ENCODE measurements around the gene GARRE1. TPM values are rescaled to one million over a fixed set of nuclear protein-coding genes. Genes with fewer than 3 reads are reported as not detected.
A peak's percentile ranks its signal among the peaks of the same experiment; 100 is the strongest.

The GARRE1 gene
- total and polyA plus RNA-seq, 2 of the 8 experiments (the other 6 are each of a cell fraction or from before 2014, with no cell fraction given) = 16.4 to 23.1 TPM

- Histone ChIP-seq H4K8ac (ENCODE audit: extremely low read depth, insufficient read depth, low read length) (no peak overlapping the region; the same call in 1 of the 2 replicates), H3K27me3 (replicated peaks in 1 of 4; ENCODE audit: control insufficient read depth in 3 of 4, extremely low read depth in 1 of 4, insufficient read depth in 3 of 4, low read length in 3 of 4) (no peaks in the 10 kb centered on the region), H3K79me1 (ENCODE audit: low read depth, low read length) (peaks cover 4% of the 10 kb centered on the region), H4K20me1 (replicated peaks in 1 of 2; ENCODE audit: control insufficient read depth in 1 of 2, insufficient read depth in 2 of 2, low read length in 2 of 2) (peaks cover 0 to 10% of the 10 kb centered on the region in 2 experiments), H3K9me3 (ENCODE audit: insufficient read depth in 2 of 2, low read depth in 1 of 2, low read length in 1 of 2) (no peaks in the 10 kb centered on the region), H3K23me2 (ENCODE audit: low read depth, low read length) (no peaks in the 10 kb centered on the region), H3K4me2 (ENCODE audit: insufficient read depth in 1 of 2, low read depth in 2 of 2, low read length in 2 of 2) (no peak overlapping the region), H3K9ac (replicated peaks in 1 of 4; ENCODE audit: extremely low read depth in 1 of 4, low read depth in 3 of 4, low read length in 3 of 4) (no peak overlapping the region), H3K23ac (ENCODE audit: insufficient read length) (no peak overlapping the region), H2BK5ac (ENCODE audit: low read depth, low read length) (no peak overlapping the region), H2BK12ac (ENCODE audit: low read depth, low read length) (no peak overlapping the region), H3K36me3 (ENCODE audit: control insufficient read depth in 2 of 4, insufficient read depth in 4 of 4, low read length in 3 of 4) (no peaks in the 10 kb centered on the region), H3K18ac (ENCODE audit: extremely low read depth, low read length) (no peak overlapping the region), H2AFZ (ENCODE audit: low read length) (no peak overlapping the region), H2BK20ac (ENCODE audit: low read length) (no peak overlapping the region), H3K56ac (replicated peaks; ENCODE audit: insufficient read length, low read depth, low read length) (no peak overlapping the region), H3K27ac (ENCODE audit: low read depth, low read length) (no peak overlapping the region), H2BK15ac (ENCODE audit: low read length) (0 out of 2 replicates have a peak overlapping the region, but pooled peaks have one; percentile 46), H4K91ac (replicated peaks; ENCODE audit: insufficient read length, low read length) (no peak overlapping the region), H3K4ac (replicated peaks; ENCODE audit: insufficient read length, low read depth, low read length) (no peak overlapping the region), H3K4me1 (replicated peaks in 1 of 4; ENCODE audit: control insufficient read depth in 3 of 4, insufficient read depth in 4 of 4, low read length in 3 of 4) (peaks cover 6 to 19% (median 11%) of the 10 kb centered on the region in 4 experiments), H2BK120ac (replicated peaks; ENCODE audit: low read depth, low read length) (no peak overlapping the region), H4K5ac (ENCODE audit: insufficient read length, low read depth, low read length) (no peak overlapping the region), H3K4me3 (ENCODE audit: extremely low read depth in 1 of 4, insufficient read depth in 2 of 4, low read depth in 3 of 4, low read length in 4 of 4) (no peak overlapping the region), H3K14ac (ENCODE audit: insufficient read length) (no peak overlapping the region), H3K79me2 (ENCODE audit: control insufficient read depth in 1 of 2, insufficient read depth in 2 of 2, low read length in 2 of 2) (peaks cover 3 to 41% of the 10 kb centered on the region in 2 experiments; a peak in 2 of 4 replicates), H2AK5ac (ENCODE audit: low read depth, low read length) (0 out of 2 replicates have a peak overlapping the region, but pooled peaks have one; percentile 58)
- ChIA-PET POLR2A (ENCODE audit: partially characterized antibody) (no interaction called here), CTCF (ENCODE audit: partially characterized antibody) (no interaction called here)
- TF ChIP-seq SIN3A (conservative IDR thresholded peaks at IDR 0.05 in 1 of 2, IDR thresholded peaks at IDR 0.05 in 1 of 2; ENCODE audit: low read depth in 1 of 2, low read length in 2 of 2) (no peak), MAX (IDR thresholded peaks at IDR 0.05) (no peak), KDM1A (IDR thresholded peaks at IDR 0.05; ENCODE audit: borderline replicate concordance, low read length) (no peak), FOSL1 (IDR thresholded peaks at IDR 0.05; ENCODE audit: insufficient read depth, low read depth, low read length) (no peak), E2F6 (IDR thresholded peaks at IDR 0.05) (no peak), TEAD4 (IDR thresholded peaks at IDR 0.05; ENCODE audit: low read depth, low read length) (no peak), SAP30 (IDR thresholded peaks at IDR 0.05; ENCODE audit: insufficient read depth, insufficient replicate concordance, low read length) (no peak), EGR1 (IDR thresholded peaks at IDR 0.05; ENCODE audit: borderline replicate concordance, low read depth, low read length) (no peak), POLR2A (IDR thresholded peaks at IDR 0.05; ENCODE audit: control extremely low read depth in 1 of 2, low read depth in 2 of 2, low read length in 2 of 2) (no peak)
- WGBS, 2 experiments (ENCODE audit: extremely low coverage in 1 of 2, insufficient coverage in 1 of 2, insufficient read length in 1 of 2, insufficient replicate concordance in 2 of 2, low coverage in 1 of 2, low lambda C conversion rate in 2 of 2, missing lambda C conversion rate in 1 of 2) = 96% methylated on average over 8 of the region's 8 CpGs; no CpG with 5 or more reads in 1 of the 2 experiments
- DNase-seq (ENCODE audit: low read depth in 1 of 2, low spot score in 2 of 2) (no peak), FAIRE-seq (no peak)
Measured at GRCh38 chr19:34263745-34264237, 9.4 kb downstream of the GARRE1 start.

Measured in H1 (cell line).